PC-9 (cell line): ENCODE results near the gene SON. TPM values are rescaled to one million over a fixed set of nuclear protein-coding genes. Genes with fewer than 3 reads are reported as not detected.

Experiments
- BruUV-seq: library from RNA; stranded (reverse); fragments of 400-500 nt; replicated peaks from 2 replicates; lab custom pipeline; 2021; lab: Mats Ljungman, UMichigan
- CTCF ChIA-PET: fragments of 300-600 bp; sonication (Branson Sonifier 250); formaldehyde crosslinking; loops from one replicate; lab custom pipeline; 2022; ENCODE audit warnings: antibody characterized with exemption; lab: Charles Lee
- POLR2A ChIA-PET: fragments of 300-600 bp; sonication (Branson Sonifier 250); formaldehyde crosslinking; loops from one replicate; lab custom pipeline; 2022; ENCODE audit warnings: antibody characterized with exemption; ENCODE audit not compliant: unreplicated experiment; lab: Charles Lee
- DNase-seq, 2 experiments: peaks; one replicate each; pipeline versions ENCODE4 v3.0.0 to v3.0.0-alpha.2; 2015 to 2022; ENCODE audit warnings: mixed read lengths in 1 of 2
- H2AFZ ChIP-seq: fragments of 200-600 bp; sonication (generic); 2 replicates; pipeline ENCODE4 v1.8.1; 2017; ENCODE audit warnings: antibody characterized with exemption
- H3F3A ChIP-seq: fragments of 200-600 bp; sonication (generic); 2 replicates; pipeline ENCODE4 v1.8.1; 2017; ENCODE audit warnings: antibody characterized with exemption, mild to moderate bottlenecking, low read depth; ENCODE audit not compliant: insufficient read depth
- H3K27ac ChIP-seq: fragments of 200-600 bp; sonication (generic); 2 replicates; pipeline ENCODE4 v1.6.1; 2016; ENCODE audit warnings: mixed run types
- H3K27me3 ChIP-seq: fragments of 200-600 bp; sonication (generic); 2 replicates; pipeline ENCODE4 v1.6.1; 2016; ENCODE audit warnings: low read depth, mixed run types; ENCODE audit not compliant: insufficient read depth
- H3K36me3 ChIP-seq: fragments of 200-600 bp; sonication (generic); 2 replicates; pipeline ENCODE4 v1.6.1; 2016; ENCODE audit warnings: low read depth, mixed run types
- H3K4me1 ChIP-seq: fragments of 200-600 bp; sonication (generic); replicated peaks from 2 replicates; pipeline ENCODE4 v1.6.1; 2016; ENCODE audit warnings: mixed run types; ENCODE audit not compliant: insufficient read depth
- H3K4me2 ChIP-seq: fragments of 200-600 bp; sonication (generic); 2 replicates; pipeline ENCODE4 v1.6.1; 2017; ENCODE audit warnings: mixed run types
- H3K4me3 ChIP-seq: fragments of 200-600 bp; sonication (generic); 2 replicates; pipeline ENCODE4 v1.6.1; 2016; ENCODE audit warnings: mixed run types
- H3K79me2 ChIP-seq: fragments of 200-600 bp; sonication (generic); 2 replicates; pipeline ENCODE4 v1.6.1; 2017; ENCODE audit warnings: low read depth, mixed run types
- H3K9me2 ChIP-seq: fragments of 200-600 bp; sonication (generic); 2 replicates; pipeline ENCODE4 v1.8.1; 2017; ENCODE audit warnings: mild to moderate bottlenecking; ENCODE audit not compliant: insufficient read depth
- H3K9me3 ChIP-seq: fragments of 200-600 bp; sonication (generic); 2 replicates; pipeline ENCODE4 v1.8.1; 2016; ENCODE audit warnings: low read depth; ENCODE audit not compliant: insufficient read depth
- H4K20me1 ChIP-seq: fragments of 200-600 bp; sonication (generic); 2 replicates; pipeline ENCODE4 v1.8.1; 2017; ENCODE audit not compliant: insufficient read depth
- CTCF ChIP-seq: fragments of 200-600 bp; sonication (generic); conservative IDR thresholded peaks from 2 replicates; pipeline ENCODE4 v1.6.1; 2017; ENCODE audit warnings: mixed run types, antibody characterized with exemption, mild to moderate bottlenecking, moderate library complexity
- EZH2 ChIP-seq: fragments of 200-600 bp; sonication (generic); IDR thresholded peaks from 2 replicates; pipeline ENCODE4 v1.8.0; 2017; ENCODE audit warnings: antibody characterized with exemption, low read depth
- intact Hi-C: fragments of 100-400 bp; cut with micrococcal nuclease; formaldehyde crosslinking; loops from one replicate; pipeline ENCODE4 v1.10.0; 2022; ENCODE audit not compliant: unreplicated experiment
- total RNA-seq: library from RNA; stranded (reverse); gene quantifications from 2 replicates; pipeline ENCODE4 v1.2.3, GENCODE V29; 2021

Gene SON
- total RNA-seq, 1 experiment from 2014 or later = 158 TPM

GRCh38 chr21:33549848-33550771 lies 7.3 kb downstream of the SON start:
- no peak for DNase-seq
- H3K9me2 ChIP-seq = no peaks in the 10 kb centered on the region
- ChIA-PET POLR2A (interaction anchor here (0.8 kb wide), 1 partner anchor 15 kb away, joined by 5 read pairs; no protein-coding TSS in a partner anchor), CTCF (no interaction called here)
- H3F3A ChIP-seq = no peaks in the 10 kb centered on the region
- no peaks in the 10 kb centered on the region for H3K27me3 ChIP-seq
- intact Hi-C loops = no loop called here
- H3K4me1 ChIP-seq = peaks cover 9% of the 10 kb centered on the region
- BruUV-seq = no TSS peak
- no peak overlapping the region for H2AFZ ChIP-seq
- no peak overlapping the region for H3K4me3 ChIP-seq
- no peak for TF ChIP-seq CTCF
- TF ChIP-seq EZH2 = no peak
- no peak overlapping the region for H3K4me2 ChIP-seq
- H3K36me3 ChIP-seq = peaks cover 31% of the 10 kb centered on the region
- no peaks in the 10 kb centered on the region for H3K9me3 ChIP-seq
- H3K79me2 ChIP-seq = peaks cover 98% of the 10 kb centered on the region
- H3K27ac ChIP-seq = no peak overlapping the region
- H4K20me1 ChIP-seq = peaks cover 58% of the 10 kb centered on the region

- Histone ChIP-seq H3K4me3 (no peak overlapping the region), H3K4me1 (no peaks in the 10 kb centered on the region), H2AFZ (no peak overlapping the region), H3F3A (no peaks in the 10 kb centered on the region), H3K36me3 (peaks cover 33% of the 10 kb centered on the region), H3K9me3 (no peaks in the 10 kb centered on the region), H4K20me1 (peaks cover 54% of the 10 kb centered on the region), H3K9me2 (no peaks in the 10 kb centered on the region), H3K79me2 (peaks cover 97% of the 10 kb centered on the region), H3K27ac (no peak overlapping the region), H3K27me3 (no peaks in the 10 kb centered on the region), H3K4me2 (no peak overlapping the region)
- DNase-seq = no peak
- POLR2A ChIA-PET = interaction anchor here (0.5 kb wide), 1 partner anchor 950 kb away, joined by 3 read pairs; no protein-coding TSS in a partner anchor
- CTCF ChIA-PET = no interaction called here
- BruUV-seq = no TSS peak
- TF ChIP-seq CTCF = no peak
- no peak for TF ChIP-seq EZH2
- intact Hi-C loops = no loop called here
These were observed 8.2 kb downstream of the SON start for GRCh38 chr21:33550772-33551660.

GRCh38 chr21:33551664-33552063 lies 8.8 kb downstream of the SON start:
- ChIA-PET CTCF (no interaction called here), POLR2A (no interaction called here)
- no peaks in the 10 kb centered on the region for H3F3A ChIP-seq
- TF ChIP-seq EZH2 (no peak), CTCF (no peak)
- intact Hi-C loops = no loop called here
- peaks cover 34% of the 10 kb centered on the region for H3K36me3 ChIP-seq
- H3K27me3 ChIP-seq = no peaks in the 10 kb centered on the region
- no peak overlapping the region for H3K4me3 ChIP-seq
- H3K9me2 ChIP-seq = no peaks in the 10 kb centered on the region
- peaks cover 97% of the 10 kb centered on the region for H3K79me2 ChIP-seq
- peaks cover 54% of the 10 kb centered on the region for H4K20me1 ChIP-seq
- H3K4me1 ChIP-seq = no peaks in the 10 kb centered on the region
- DNase-seq = no peak
- no peak overlapping the region for H2AFZ ChIP-seq
- no peak overlapping the region for H3K27ac ChIP-seq
- H3K9me3 ChIP-seq = no peaks in the 10 kb centered on the region
- no peak overlapping the region for H3K4me2 ChIP-seq
- BruUV-seq = no TSS peak
